Mesodermal cell (in vitro differentiated cells): ENCODE results near the gene RPS2.

Source experiments
- H3K27ac ChIP-seq: 2 replicates; pipeline ENCODE4 v1.7.0; 2013; ENCODE audit warnings: mild to moderate bottlenecking, low read depth, low read length, moderate library complexity; ENCODE audit not compliant: severe bottlenecking
- H3K36me3 ChIP-seq: 2 replicates; pipeline ENCODE4 v1.7.1; 2013; ENCODE audit warnings: mild to moderate bottlenecking, low read length, moderate library complexity; ENCODE audit not compliant: control insufficient read depth, insufficient read depth
- H3K4me1 ChIP-seq: one replicate; pipeline ENCODE4 v1.7.1; 2013; ENCODE audit warnings: mild to moderate bottlenecking, low read length; ENCODE audit not compliant: insufficient read depth, control insufficient read depth, poor library complexity, severe bottlenecking
- H3K4me3 ChIP-seq: 2 replicates; pipeline ENCODE4 v1.7.0; 2013; ENCODE audit warnings: low read length, control low read depth, mild to moderate bottlenecking; ENCODE audit not compliant: insufficient read depth, poor library complexity, severe bottlenecking; ENCODE audit errors: extremely low read depth
- H3K9me3 ChIP-seq: 2 replicates; pipeline ENCODE4 v1.7.1; 2013; ENCODE audit warnings: mild to moderate bottlenecking, low read length, moderate library complexity; ENCODE audit not compliant: control insufficient read depth
- WGBS, 2 experiments: methylation state at CpG; one replicate each; pipeline ENCODE4 v1.1.5; 2013; ENCODE audit warnings: missing lambda C conversion rate in 2 of 2; ENCODE audit not compliant: insufficient coverage in 2 of 2; 5-methylcytosine and 5-hydroxymethylcytosine counted together

RPS2 gene

GRCh38 chr16:1980770-1981087, 16.1 kb upstream of the RPS2 start:
- Histone ChIP-seq H3K4me3 (no peak overlapping the region), H3K4me1 (peaks cover 15% of the 10 kb centered on the region), H3K9me3 (no peaks in the 10 kb centered on the region), H3K27ac (no peak overlapping the region), H3K36me3 (peaks cover 39% of the 10 kb centered on the region)
- 51 to 53% methylated on average over 16 of the region's 16 CpGs for WGBS, 2 experiments

GRCh38 chr16:1980030-1980769, 15.6 kb upstream of the RPS2 start:
- H3K4me1 ChIP-seq, result peaks cover 10% of the 10 kb centered on the region
- no peaks in the 10 kb centered on the region for H3K9me3 ChIP-seq
- H3K36me3 ChIP-seq, result peaks cover 39% of the 10 kb centered on the region
- WGBS, 2 experiments, result 21 to 29% methylated on average over 40 to 44 of the region's 53 CpGs
- no peak overlapping the region for H3K27ac ChIP-seq
- no peak overlapping the region for H3K4me3 ChIP-seq

DNA sequence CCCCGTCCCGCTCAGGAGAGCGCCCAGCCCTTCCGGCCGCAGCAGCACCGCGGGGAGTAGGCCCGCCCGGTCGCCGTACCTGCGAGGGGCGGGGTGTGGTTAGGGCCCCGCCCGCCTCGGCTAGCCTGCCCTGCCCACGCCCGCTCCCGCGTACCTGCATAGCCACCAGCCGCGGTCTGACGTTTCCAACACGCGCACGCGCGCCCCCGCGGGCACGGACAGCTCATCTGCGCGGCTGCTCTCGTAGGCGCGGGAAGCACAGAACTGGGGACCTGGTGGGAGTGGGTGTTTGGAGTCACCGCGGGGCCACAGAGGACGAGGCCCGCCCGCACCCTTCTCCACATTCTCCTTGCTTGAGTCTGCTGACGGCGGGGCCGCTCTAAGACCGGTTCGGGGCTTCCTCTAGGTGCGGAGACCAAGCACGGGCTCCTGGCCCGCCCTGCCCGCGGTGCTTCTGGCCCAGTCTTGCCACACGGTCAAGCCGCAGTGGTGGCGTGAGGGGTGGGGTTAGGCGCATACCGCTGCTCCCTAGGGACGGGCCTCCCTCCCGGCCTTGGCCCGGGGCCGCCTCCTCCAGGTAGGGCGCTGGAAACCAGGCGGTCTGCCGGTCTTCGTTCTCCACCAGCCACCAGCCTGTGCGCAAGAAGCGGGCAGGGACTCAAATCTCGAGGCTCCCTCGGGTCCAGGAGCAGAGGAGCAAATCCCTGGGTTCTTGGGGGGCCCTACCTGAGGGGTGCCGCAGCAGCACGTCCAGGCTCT, 14.8 kb upstream of the RPS2 start:
- Histone ChIP-seq H3K27ac (no peak overlapping the region), H3K9me3 (no peaks in the 10 kb centered on the region), H3K4me3 (peak overlapping the region; percentile 8), H3K36me3 (peaks cover 45% of the 10 kb centered on the region), H3K4me1 (peaks cover 6% of the 10 kb centered on the region)
- 17 to 22% methylated on average over 54 to 56 of the region's 70 CpGs for WGBS, 2 experiments

DNA sequence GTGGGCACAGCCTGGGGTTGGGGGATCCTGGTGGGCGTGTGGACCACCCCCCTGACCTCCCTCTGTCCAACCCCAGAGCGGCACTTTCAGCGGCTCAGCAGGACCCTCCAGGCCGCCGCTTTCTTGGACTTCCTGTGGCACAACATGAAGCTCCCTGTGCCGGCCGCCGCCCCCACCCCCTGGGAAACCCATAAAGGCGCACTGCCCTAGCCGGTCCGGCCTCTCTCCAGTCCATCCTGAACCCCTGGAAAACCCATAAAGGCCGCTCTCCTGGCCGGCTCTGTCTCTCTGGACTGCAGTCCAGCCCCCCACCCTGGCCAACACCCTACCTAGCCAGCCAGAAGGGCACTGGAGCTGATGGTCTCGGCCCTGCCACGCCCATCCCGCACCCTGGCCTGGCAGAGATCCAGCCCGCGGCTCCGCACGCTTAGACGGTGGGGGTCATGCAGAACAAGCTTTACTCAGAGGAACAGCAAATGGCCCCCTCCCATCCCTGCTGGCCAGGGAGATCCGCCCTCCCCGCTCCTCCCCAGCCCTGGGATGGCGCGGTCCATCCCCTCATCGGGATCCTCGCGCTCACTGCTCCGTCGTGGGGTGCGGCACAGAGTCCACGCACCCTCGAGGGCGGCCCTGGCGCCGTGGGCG, 14.0 kb upstream of the RPS2 start:
- H3K9me3 ChIP-seq, result no peaks in the 10 kb centered on the region
- H3K27ac ChIP-seq, result no peak overlapping the region
- H3K4me1 ChIP-seq, result peaks cover 9% of the 10 kb centered on the region
- WGBS, 2 experiments, result 85 to 89% methylated on average over 37 of the region's 37 CpGs
- H3K4me3 ChIP-seq, result peak overlapping the region; percentile 8
- peaks cover 50% of the 10 kb centered on the region for H3K36me3 ChIP-seq

DNA sequence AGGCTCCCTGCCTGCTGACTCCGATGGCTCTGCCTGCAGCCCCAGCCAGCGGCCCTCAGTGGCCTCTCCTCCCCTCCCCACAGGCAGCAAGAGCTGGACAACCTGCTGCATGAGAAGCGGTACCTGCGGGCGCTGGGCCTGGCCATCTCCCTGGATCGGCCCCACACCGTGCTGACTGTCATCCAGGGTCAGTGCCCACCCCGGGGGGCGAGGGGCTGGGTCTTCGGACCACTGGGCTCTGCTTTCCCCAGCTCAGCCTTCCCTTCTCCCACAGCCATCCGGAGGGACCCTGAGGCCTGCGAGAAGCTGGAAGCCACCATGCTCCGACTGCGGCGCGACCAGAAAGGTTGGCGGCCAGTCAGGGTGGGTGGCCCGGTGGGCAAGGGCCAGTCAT, 13.2 kb upstream of the RPS2 start:
- WGBS, 2 experiments, result 95 to 96% methylated on average over 13 of the region's 18 CpGs
- Histone ChIP-seq H3K4me3 (no peak overlapping the region), H3K4me1 (peaks cover 14% of the 10 kb centered on the region), H3K36me3 (peaks cover 50% of the 10 kb centered on the region), H3K9me3 (no peaks in the 10 kb centered on the region), H3K27ac (no peak overlapping the region)

DNA sequence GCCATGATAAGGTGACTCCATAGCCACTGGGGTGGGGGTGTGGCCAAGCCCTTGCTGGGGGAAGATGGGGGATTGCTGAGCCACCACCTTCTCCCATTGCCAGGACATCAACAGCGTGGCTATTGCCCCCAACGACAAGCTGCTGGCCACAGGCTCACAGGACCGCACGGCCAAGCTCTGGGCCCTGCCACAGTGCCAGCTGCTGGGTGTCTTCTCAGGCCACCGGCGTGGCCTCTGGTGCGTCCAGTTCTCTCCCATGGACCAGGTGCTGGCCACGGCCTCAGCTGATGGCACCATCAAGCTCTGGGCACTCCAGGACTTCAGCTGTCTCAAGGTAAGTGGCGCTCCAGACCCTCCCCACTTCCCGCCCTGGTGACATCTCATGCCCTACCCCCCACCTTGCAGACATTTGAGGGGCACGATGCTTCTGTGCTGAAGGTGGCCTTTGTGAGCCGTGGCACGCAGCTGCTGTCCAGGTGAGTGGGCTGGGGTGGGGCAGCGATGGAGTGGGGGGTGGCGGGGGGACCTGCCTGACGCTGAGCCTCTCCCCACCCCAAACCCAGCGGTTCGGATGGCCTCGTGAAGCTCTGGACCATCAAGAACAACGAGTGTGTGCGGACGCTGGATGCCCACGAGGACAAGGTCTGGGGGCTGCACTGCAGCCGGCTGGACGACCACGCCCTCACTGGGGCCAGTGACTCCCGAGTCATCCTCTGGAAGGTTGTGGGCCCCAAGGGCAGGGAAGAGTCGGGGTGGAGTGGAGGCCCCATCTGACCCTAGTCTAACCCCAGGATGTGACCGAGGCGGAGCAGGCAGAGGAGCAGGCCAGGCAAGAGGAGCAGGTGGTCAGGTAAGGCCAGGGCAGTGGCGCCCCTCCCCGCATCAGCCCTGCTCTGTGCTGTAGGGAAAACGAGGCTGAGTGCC, 12.6 kb upstream of the RPS2 start:
- H3K4me1 ChIP-seq, result peaks cover 14% of the 10 kb centered on the region
- H3K4me3 ChIP-seq, result no peak overlapping the region
- H3K36me3 ChIP-seq, result peaks cover 50% of the 10 kb centered on the region
- H3K27ac ChIP-seq, result no peak overlapping the region
- WGBS, 2 experiments, result 97 to 98% methylated on average over 30 to 33 of the region's 33 CpGs
- H3K9me3 ChIP-seq, result no peaks in the 10 kb centered on the region

DNA sequence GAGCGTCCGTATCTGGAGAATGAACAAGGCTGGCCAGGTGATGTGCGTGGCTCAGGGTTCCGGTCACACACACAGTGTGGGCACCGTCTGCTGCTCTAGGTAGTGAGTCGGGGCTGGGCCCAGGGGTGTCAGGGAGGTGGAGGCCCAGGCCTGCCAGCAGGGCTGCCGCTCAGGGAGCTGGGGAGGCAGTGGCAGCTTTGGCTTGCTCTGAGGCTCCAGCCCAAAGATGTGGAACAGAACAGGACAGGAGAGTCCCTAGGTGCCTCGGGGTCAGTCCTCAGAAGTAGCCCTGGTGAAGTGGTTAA, 11.5 kb upstream of the RPS2 start:
- peaks cover 14% of the 10 kb centered on the region for H3K4me1 ChIP-seq
- H3K27ac ChIP-seq, result no peak overlapping the region
- H3K36me3 ChIP-seq, result peaks cover 50% of the 10 kb centered on the region
- no peak overlapping the region for H3K4me3 ChIP-seq
- WGBS, 2 experiments, result 97 to 98% methylated on average over 6 to 7 of the region's 8 CpGs
- H3K9me3 ChIP-seq, result no peaks in the 10 kb centered on the region

GRCh38 chr16:1975432-1976215, 11.0 kb upstream of the RPS2 start:
- no peak overlapping the region for H3K4me3 ChIP-seq
- WGBS, 2 experiments, result 97% methylated on average over 27 to 30 of the region's 33 CpGs

DNA sequence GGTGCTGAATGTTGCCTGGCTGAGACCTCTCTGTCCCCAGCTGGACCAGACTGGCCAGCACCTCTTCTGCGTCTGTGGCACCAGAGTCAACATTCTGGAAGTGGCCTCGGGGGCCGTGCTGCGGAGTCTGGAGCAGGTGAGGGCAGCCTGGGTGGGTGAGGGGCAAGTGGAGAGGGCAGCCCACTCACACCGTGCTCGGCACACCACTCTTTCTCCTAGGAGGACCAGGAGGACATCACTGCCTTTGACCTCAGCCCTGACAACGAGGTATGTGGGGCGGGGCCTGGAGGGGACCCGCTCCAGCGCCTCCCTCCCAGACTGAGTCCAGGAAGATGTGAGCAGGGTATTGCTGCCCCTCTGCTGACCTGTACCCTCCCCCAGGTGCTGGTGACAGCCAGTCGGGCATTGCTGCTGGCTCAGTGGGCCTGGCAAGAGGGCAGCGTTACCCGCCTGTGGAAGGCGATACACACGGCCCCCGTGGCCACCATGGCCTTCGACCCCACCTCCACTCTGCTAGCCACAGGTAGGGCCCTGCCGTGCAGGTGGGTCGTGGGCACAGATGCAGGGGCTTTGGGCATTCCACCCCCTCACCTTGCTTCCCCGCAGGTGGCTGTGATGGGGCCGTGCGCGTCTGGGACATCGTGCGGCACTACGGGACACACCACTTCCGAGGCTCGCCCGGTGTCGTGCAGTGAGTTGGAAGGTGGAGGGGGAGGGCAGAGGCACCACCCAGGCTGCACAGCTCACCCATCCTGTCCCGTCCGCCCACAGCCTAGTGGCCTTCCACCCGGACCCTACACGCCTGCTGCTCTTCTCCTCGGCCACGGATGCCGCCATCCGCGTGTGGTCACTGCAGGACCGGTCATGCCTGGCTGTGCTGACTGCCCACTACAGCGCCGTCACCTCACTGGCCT, 9.8 kb upstream of the RPS2 start:
- Histone ChIP-seq H3K9me3 (no peaks in the 10 kb centered on the region), H3K36me3 (peaks cover 50% of the 10 kb centered on the region), H3K4me1 (peaks cover 10% of the 10 kb centered on the region), H3K4me3 (no peak overlapping the region), H3K27ac (no peak overlapping the region)
- WGBS, 2 experiments, result 97% methylated on average over 32 to 33 of the region's 42 CpGs

More at GRCh38 chr16:1975432-1976215, 11.0 kb upstream of the RPS2 start:
- H3K4me1 ChIP-seq, result peaks cover 14% of the 10 kb centered on the region
- H3K36me3 ChIP-seq, result peaks cover 50% of the 10 kb centered on the region
- H3K27ac ChIP-seq, result no peak overlapping the region
- no peaks in the 10 kb centered on the region for H3K9me3 ChIP-seq
